ENCODE measurements around the gene OR5AN1.
"Not testable (repeated sequence)": the region's sequence is repeated elsewhere in the genome, so short reads cannot be mapped to it uniquely, and the experiment has no call there.

OR5AN1 gene

GRCh38 chr11:59358595-59358994, at the start of gene OR5AN1:
Gene OR5AN1, plus strand, starts transcription at chr11:59358895. Its CDS starts 5,564 bp downstream, at chr11:59364459.
- no peaks in the 10 kb centered on the region for H3K27me3 ChIP-seq (replicated peaks; ENCODE audit: control insufficient read depth, insufficient read depth, low read length)
- no peaks in the 10 kb centered on the region for H3K36me3 ChIP-seq (ENCODE audit: control insufficient read depth, insufficient read depth, low read length, severe bottlenecking)
- DNase-seq (ENCODE audit: low read depth), result no peak
- no peaks in the 10 kb centered on the region for H3K4me1 ChIP-seq (ENCODE audit: control insufficient read depth, insufficient read depth, low read length)
- no peaks in the 10 kb centered on the region for H3K9me3 ChIP-seq (ENCODE audit: control insufficient read depth, low read length)
- no peak within 1 kb of the TSS for H3K4me3 ChIP-seq (ENCODE audit: low read length)
- H3K9ac ChIP-seq (ENCODE audit: low read length), result no peak within 1 kb of the TSS

GRCh38 chr11:59335001-59335400, 23.7 kb upstream of the OR5AN1 start:
- no peaks in the 10 kb centered on the region for H3K4me1 ChIP-seq (ENCODE audit: control insufficient read depth, insufficient read depth, low read length)
- H3K9me3 ChIP-seq (ENCODE audit: control insufficient read depth, low read length), result no peaks in the 10 kb centered on the region
- H3K4me3 ChIP-seq (ENCODE audit: low read length), result no peak overlapping the region
- no peak overlapping the region for H3K9ac ChIP-seq (ENCODE audit: low read length)
- no peaks in the 10 kb centered on the region for H3K27me3 ChIP-seq (replicated peaks; ENCODE audit: control insufficient read depth, insufficient read depth, low read length)
- no peaks in the 10 kb centered on the region for H3K36me3 ChIP-seq (ENCODE audit: control insufficient read depth, insufficient read depth, low read length, severe bottlenecking)
- no peak for DNase-seq (ENCODE audit: low read depth)

GRCh38 chr11:59336176-59336575, 22.5 kb upstream of the OR5AN1 start:
- DNase-seq (ENCODE audit: low read depth), result no peak
- Histone ChIP-seq H3K27me3 (replicated peaks; ENCODE audit: control insufficient read depth, insufficient read depth, low read length) (no peaks in the 10 kb centered on the region), H3K36me3 (ENCODE audit: control insufficient read depth, insufficient read depth, low read length, severe bottlenecking) (no peaks in the 10 kb centered on the region), H3K4me3 (ENCODE audit: low read length) (no peak overlapping the region), H3K4me1 (ENCODE audit: control insufficient read depth, insufficient read depth, low read length) (no peaks in the 10 kb centered on the region), H3K9me3 (ENCODE audit: control insufficient read depth, low read length) (no peaks in the 10 kb centered on the region), H3K9ac (ENCODE audit: low read length) (no peak overlapping the region)

GRCh38 chr11:59336931-59337330, 21.8 kb upstream of the OR5AN1 start:
- Histone ChIP-seq H3K9ac (ENCODE audit: low read length) (no peak overlapping the region), H3K4me3 (ENCODE audit: low read length) (no peak overlapping the region), H3K36me3 (ENCODE audit: control insufficient read depth, insufficient read depth, low read length, severe bottlenecking) (no peaks in the 10 kb centered on the region), H3K9me3 (ENCODE audit: control insufficient read depth, low read length) (no peaks in the 10 kb centered on the region), H3K4me1 (ENCODE audit: control insufficient read depth, insufficient read depth, low read length) (no peaks in the 10 kb centered on the region), H3K27me3 (replicated peaks; ENCODE audit: control insufficient read depth, insufficient read depth, low read length) (no peaks in the 10 kb centered on the region)
- no peak for DNase-seq (ENCODE audit: low read depth)

- not testable (repeated sequence) for H3K4me3 ChIP-seq (ENCODE audit: low read length); H3K36me3 ChIP-seq (ENCODE audit: control insufficient read depth, insufficient read depth, low read length, severe bottlenecking); H3K4me1 ChIP-seq (ENCODE audit: control insufficient read depth, insufficient read depth, low read length); H3K9ac ChIP-seq (ENCODE audit: low read length); DNase-seq (ENCODE audit: low read depth); H3K9me3 ChIP-seq (ENCODE audit: control insufficient read depth, low read length); H3K27me3 ChIP-seq (replicated peaks; ENCODE audit: control insufficient read depth, insufficient read depth, low read length)
These were observed 9.0 kb upstream of the OR5AN1 start for GRCh38 chr11:59349657-59350056.

- Histone ChIP-seq H3K27me3 (replicated peaks; ENCODE audit: control insufficient read depth, insufficient read depth, low read length) (no peaks in the 10 kb centered on the region), H3K36me3 (ENCODE audit: control insufficient read depth, insufficient read depth, low read length, severe bottlenecking) (no peaks in the 10 kb centered on the region), H3K9ac (ENCODE audit: low read length) (no peak overlapping the region), H3K4me1 (ENCODE audit: control insufficient read depth, insufficient read depth, low read length) (no peaks in the 10 kb centered on the region), H3K9me3 (ENCODE audit: control insufficient read depth, low read length) (peaks cover 3% of the 10 kb centered on the region), H3K4me3 (ENCODE audit: low read length) (no peak overlapping the region)
- DNase-seq (ENCODE audit: low read depth), result no peak
These were observed 3.5 kb upstream of the OR5AN1 start for GRCh38 chr11:59355226-59355625.

- Histone ChIP-seq H3K9me3 (ENCODE audit: control insufficient read depth, low read length) (peaks cover 3% of the 10 kb centered on the region), H3K9ac (ENCODE audit: low read length) (no peak overlapping the region), H3K4me3 (ENCODE audit: low read length) (no peak overlapping the region), H3K27me3 (replicated peaks; ENCODE audit: control insufficient read depth, insufficient read depth, low read length) (no peaks in the 10 kb centered on the region), H3K36me3 (ENCODE audit: control insufficient read depth, insufficient read depth, low read length, severe bottlenecking) (no peaks in the 10 kb centered on the region), H3K4me1 (ENCODE audit: control insufficient read depth, insufficient read depth, low read length) (no peaks in the 10 kb centered on the region)
- no peak for DNase-seq (ENCODE audit: low read depth)
These were observed 2.1 kb upstream of the OR5AN1 start for GRCh38 chr11:59356561-59356960.

GRCh38 chr11:59358020-59358419, 675 bp upstream of the OR5AN1 start:
- DNase-seq (ENCODE audit: low read depth), result no peak
- Histone ChIP-seq H3K9me3 (ENCODE audit: control insufficient read depth, low read length) (no peaks in the 10 kb centered on the region), H3K27me3 (replicated peaks; ENCODE audit: control insufficient read depth, insufficient read depth, low read length) (no peaks in the 10 kb centered on the region), H3K36me3 (ENCODE audit: control insufficient read depth, insufficient read depth, low read length, severe bottlenecking) (no peaks in the 10 kb centered on the region), H3K4me3 (ENCODE audit: low read length) (no peak overlapping the region), H3K9ac (ENCODE audit: low read length) (no peak overlapping the region), H3K4me1 (ENCODE audit: control insufficient read depth, insufficient read depth, low read length) (no peaks in the 10 kb centered on the region)

- H3K9ac ChIP-seq (ENCODE audit: low read length), result no peak overlapping the region
- peaks cover 6% of the 10 kb centered on the region for H3K9me3 ChIP-seq (ENCODE audit: control insufficient read depth, low read length)
- no peak for DNase-seq (ENCODE audit: low read depth)
- H3K4me3 ChIP-seq (ENCODE audit: low read length), result no peak overlapping the region
- H3K4me1 ChIP-seq (ENCODE audit: control insufficient read depth, insufficient read depth, low read length), result no peaks in the 10 kb centered on the region
- H3K36me3 ChIP-seq (ENCODE audit: control insufficient read depth, insufficient read depth, low read length, severe bottlenecking), result no peaks in the 10 kb centered on the region
- no peaks in the 10 kb centered on the region for H3K27me3 ChIP-seq (replicated peaks; ENCODE audit: control insufficient read depth, insufficient read depth, low read length)
These were observed 6.7 kb downstream of the OR5AN1 start for GRCh38 chr11:59365232-59366018.

- H3K4me1 ChIP-seq (ENCODE audit: control insufficient read depth, insufficient read depth, low read length), result no peaks in the 10 kb centered on the region
- peaks cover 7% of the 10 kb centered on the region for H3K9me3 ChIP-seq (ENCODE audit: control insufficient read depth, low read length)
- no peaks in the 10 kb centered on the region for H3K27me3 ChIP-seq (replicated peaks; ENCODE audit: control insufficient read depth, insufficient read depth, low read length)
- no peaks in the 10 kb centered on the region for H3K36me3 ChIP-seq (ENCODE audit: control insufficient read depth, insufficient read depth, low read length, severe bottlenecking)
- H3K9ac ChIP-seq (ENCODE audit: low read length), result no peak overlapping the region
- no peak for DNase-seq (ENCODE audit: low read depth)
- no peak overlapping the region for H3K4me3 ChIP-seq (ENCODE audit: low read length)
These were observed 9.7 kb downstream of the OR5AN1 start for GRCh38 chr11:59368238-59369022.

GRCh38 chr11:59372324-59372723, 13.6 kb downstream of the OR5AN1 start:
- DNase-seq (ENCODE audit: low read depth); H3K9ac ChIP-seq (ENCODE audit: low read length); H3K9me3 ChIP-seq (ENCODE audit: control insufficient read depth, low read length); H3K36me3 ChIP-seq (ENCODE audit: control insufficient read depth, insufficient read depth, low read length, severe bottlenecking); H3K4me3 ChIP-seq (ENCODE audit: low read length); H3K27me3 ChIP-seq (replicated peaks; ENCODE audit: control insufficient read depth, insufficient read depth, low read length); H3K4me1 ChIP-seq (ENCODE audit: control insufficient read depth, insufficient read depth, low read length): not testable (repeated sequence)
